Measurements from ENCODE around the gene USP10.

Gene USP10

DNA sequence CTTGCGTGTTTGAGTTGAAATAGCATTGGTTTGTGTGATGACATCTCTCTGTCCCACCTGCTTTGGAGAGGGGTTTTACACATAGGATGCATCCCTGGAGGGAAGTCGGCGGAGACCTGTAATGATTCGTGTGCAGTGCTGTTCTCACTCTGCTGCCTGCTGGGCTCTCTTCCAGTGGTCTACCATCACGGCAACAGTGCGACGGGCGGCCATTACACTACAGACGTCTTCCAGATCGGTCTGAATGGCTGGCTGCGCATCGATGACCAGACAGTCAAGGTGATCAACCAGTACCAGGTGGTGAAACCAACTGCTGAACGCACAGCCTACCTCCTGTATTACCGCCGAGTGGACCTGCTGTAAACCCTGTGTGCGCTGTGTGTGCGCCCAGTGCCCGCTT lies 78.9 kb downstream of the USP10 start:
- DNase-seq: no peak

- no peak for DNase-seq
These were observed 80.3 kb downstream of the USP10 start for GRCh38 chr16:84780063-84780462.

DNA sequence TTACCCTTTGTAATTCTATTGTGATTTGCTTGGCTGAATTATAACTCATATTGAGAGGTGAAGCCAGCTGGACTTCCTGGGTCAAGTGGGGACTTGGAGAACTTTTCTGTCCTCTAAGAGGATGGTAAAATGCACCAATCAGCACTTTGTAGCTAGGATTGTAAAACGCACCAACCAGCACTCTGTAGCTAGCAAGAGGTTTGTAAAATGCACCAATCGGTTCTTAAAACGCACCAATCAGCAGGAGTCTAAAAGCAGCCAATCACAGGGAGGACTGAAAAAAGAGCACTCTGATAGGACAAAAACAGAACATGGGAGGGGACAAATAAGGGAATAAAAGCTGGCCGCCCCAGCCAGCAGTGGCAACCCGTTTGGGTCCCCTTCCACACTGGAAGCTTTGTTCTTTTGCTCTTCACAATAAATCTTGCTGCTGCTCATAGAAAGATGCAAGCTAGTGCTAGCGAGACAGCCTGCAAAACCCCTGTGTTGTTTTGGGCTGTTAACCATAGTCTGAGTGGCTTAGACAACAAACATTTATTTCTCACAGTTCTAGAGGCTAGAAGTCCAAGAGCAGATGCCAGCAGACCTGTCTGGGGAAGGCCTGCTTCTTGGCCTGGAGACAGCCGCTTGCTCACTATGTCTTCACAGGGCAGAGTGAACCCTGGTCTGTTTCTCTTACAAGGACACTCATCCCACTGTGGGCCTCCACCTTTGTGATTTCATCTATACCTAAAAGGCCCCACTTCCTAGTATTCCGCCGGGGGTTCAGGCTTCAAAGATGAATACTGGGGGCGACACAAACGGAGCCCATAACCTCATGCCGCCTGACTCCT lies 81.0 kb downstream of the USP10 start:
- DNase-seq: no peak

DNA sequence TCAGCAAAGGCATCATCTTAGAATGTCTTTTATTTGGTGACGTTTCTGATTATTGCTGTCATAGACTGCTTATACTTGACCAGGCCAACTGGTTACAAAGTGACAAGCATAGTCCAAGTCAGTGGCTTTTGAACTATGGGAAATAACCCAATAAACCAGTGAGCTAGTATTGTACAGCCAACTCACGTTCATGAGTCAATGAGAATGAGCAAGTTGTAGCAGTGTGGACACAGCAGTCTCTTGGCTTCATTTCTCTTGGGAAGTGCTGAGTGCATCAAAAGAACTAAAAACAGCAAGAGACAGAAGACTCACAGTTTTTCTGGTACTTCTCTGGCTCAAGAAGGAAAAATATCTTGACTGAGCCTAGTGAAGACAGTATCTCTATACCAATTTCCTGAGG lies 83.0 kb downstream of the USP10 start:
- no peak for DNase-seq

DNA sequence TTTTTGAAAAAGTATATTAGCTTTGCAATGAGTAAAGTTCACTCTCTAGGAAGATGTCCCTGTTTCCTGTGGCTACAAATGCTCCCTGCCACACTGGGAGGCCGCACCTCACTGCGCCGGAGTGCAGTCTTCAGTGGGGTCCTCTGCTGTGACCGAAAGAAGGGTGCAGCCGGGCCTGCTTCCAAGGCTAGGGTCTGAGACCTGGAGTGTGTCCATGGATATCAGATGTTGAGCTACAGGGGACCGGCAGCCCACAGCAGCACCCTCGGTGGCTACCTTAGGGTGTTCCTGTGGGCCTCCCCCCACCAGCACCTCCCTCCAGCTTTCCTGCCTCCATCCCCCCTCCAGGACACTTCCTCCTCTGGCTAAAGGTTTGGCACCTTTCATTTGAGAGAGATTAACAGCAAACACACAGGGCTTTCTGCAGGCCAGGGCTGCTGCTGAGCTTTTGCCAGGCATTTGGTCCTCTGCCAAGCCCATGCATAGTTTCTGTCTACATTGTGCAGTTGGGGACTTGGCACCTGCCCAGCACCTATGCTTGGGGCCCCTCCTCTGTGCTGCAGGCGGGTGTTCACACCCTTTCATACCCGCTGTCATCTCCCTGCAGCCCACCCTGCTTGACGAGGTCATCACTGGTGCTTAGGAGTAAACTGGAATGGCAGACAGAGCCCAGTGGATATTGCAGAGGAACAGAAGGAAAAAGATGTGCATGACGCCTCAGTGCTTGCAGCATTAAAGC lies 86.2 kb downstream of the USP10 start:
- no peak for DNase-seq

DNA sequence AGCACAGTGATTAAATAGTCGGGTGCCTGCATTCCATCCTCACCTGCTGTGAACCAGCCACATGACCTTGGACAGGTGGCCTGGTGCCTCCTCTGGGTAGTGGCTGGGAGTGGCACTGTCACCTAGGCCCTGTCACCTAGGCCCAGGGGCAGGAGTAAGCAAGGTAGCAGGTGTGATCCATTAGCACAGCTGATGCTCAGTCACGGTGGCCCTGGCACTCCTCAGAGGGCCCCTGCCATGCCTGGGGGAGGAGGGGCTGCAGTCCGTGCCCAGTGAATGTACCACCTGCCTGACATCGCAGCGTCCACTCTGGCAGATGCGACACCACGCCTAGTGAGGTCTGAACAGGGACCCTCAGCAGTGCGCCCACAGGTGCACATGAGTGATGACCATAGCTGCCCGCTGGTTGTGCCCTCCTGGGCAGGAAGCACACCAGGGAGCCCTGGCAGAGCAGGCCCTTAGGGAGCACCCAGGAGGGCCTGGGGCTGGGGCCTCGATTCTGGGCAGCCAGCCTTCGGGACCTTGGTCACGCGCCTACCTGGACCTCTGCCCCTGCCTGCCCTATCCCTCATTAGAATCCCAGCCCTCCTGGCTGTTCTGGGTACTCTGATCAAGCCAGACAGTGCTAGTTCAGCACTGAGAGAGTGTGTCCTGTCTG lies 86.9 kb downstream of the USP10 start:
- DNase-seq: no peak

- no peak for DNase-seq
These were observed 87.4 kb downstream of the USP10 start for GRCh38 chr16:84787263-84787622.

DNA sequence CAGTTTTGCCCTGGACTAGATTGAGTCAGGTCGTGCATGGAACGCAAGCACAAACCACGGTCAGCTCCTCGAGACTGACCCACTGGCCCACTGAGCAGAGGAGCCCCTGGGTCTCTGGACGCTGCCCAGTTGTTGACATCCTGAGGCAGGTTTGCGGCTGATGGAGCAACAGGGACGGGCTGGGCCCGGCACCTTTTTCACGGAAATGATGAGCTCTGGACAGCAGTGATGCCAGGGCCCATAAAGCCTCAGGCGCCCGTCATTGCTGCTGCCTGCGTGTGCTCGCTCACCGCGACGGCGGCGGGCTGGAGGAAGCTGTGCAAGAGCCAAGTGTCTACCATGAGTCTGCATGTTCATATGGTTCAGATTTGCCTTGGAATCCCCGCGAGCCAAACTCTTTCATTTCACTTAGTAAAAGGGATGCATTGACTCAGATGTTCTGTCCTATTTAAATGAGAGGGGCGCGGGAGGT lies 89.2 kb downstream of the USP10 start:
- DNase-seq: no peak

GRCh38 chr16:84789431-84789830 lies 89.6 kb downstream of the USP10 start:
- DNase-seq: no peak

DNA sequence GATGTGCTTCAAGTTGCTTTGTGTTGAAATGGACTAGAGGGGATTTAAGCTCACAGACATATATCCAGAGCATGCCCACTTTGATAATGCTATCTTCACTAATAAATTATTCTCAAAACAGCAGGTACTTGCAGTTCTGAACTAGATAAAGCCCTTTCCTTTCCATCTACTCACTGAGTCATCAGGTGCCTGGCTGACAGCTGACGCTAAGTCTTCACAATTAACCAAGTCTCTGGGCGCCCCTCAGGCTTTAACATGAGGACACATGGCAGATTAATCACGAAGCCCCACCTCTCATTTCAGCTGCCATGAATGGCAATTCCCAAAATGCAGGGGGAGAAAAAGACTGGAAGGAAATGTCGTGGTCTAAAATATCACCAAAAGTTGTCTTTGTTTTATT lies 90.5 kb downstream of the USP10 start:
- DNase-seq: no peak

GRCh38 chr16:84791088-84791487 lies 91.3 kb downstream of the USP10 start:
- no peak for DNase-seq

DNA sequence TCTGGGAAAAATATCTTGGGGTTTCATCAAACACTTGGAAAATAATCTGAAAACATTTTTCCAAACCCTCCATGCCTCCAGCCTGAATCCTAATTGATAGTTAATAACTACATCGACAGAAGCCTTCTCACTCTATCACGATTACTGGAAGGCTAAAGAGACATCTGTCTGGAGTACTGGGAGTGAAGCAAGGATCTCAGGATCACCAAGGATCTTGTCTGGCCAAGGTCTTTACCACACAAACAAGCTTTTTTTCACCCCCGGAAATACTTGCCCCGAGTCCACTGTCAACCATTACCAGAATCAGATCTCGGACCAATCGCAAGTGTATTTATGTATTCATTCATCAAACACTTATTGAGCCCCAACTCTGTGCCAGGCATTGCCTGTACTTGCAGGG lies 91.7 kb downstream of the USP10 start:
- DNase-seq: no peak

GRCh38 chr16:84794186-84794585 lies 94.4 kb downstream of the USP10 start:
- peak; percentile 25 for DNase-seq

- no peak for DNase-seq
These were observed 94.8 kb downstream of the USP10 start for GRCh38 chr16:84794626-84795025.

DNA sequence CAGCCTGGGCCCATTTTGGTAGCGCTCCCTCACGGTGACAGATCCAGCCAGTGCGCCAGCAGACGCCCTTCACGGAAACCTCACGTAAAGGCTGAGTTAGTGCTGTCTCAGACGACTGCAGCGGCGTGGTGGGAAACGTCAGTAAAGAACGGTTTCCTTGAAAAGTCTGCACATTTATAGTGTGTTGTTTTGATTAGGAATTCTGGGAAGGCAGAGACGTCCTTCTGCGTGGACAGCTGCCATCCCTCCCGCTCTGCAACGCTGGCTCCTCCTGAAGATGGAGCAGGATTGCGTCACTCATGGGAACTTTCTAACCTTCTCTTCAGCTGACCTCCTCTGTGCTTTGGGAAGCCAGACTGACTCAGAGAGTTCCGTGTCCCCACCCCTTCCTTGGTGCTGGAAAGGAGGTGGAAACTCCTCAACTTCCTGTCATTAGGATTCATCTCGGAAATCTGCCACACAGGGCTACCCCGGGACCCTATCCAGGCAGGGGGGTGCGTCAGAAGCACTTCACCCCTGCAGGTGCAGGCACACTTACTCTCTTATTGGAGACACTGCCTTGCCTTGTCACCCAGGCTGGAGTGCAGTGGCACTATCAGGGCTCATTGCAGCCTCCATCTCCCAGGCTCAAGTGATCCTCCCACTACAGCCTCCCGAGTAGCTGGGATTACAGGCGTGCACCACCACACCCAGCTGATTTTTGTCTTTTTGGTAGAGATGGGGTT lies 95.7 kb downstream of the USP10 start:
- peak; percentile 17 for DNase-seq

GRCh38 chr16:84800158-84800978 lies 100.6 kb downstream of the USP10 start:
- DNase-seq: no peak

DNA sequence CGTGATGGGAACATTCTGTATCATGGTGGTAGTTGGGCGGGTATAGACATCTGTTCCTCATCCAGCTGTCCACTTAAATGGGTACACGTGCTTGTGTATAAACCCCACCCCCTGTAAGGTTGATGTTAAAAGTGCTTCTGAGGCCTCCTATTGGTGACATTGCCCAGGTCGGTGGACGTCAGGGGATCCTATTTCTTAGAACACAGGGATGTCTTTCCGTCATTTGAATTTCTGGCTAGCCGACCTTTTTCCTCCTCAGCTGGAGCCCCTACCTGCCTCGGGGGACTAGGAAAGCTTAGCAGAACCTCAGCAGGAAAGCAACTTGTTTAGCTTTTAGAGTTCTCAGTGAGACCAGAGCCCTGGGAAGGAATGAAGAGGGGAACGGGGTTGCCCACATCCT lies 103.3 kb downstream of the USP10 start:
- no peak for DNase-seq

DNA sequence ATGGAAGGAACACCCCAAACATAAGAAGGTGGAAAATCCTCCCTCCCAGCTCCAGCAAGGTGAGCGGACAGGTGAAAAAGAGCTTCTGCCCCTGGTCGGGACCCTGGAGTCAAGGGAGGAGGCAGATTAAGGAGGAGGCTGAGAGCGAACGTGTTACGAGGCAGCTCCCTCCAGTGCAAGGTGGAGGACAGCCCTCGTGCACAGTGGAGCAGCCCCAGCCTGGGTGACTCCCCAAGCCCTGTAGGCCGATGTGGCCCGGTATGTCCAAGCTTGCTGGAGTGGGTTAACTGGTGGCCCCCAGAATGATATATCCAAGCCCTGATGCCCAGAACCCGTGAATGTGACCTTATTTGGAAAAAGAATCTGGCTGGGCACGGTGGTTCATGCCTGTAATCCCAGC lies 104.5 kb downstream of the USP10 start:
- DNase-seq: no peak

DNA sequence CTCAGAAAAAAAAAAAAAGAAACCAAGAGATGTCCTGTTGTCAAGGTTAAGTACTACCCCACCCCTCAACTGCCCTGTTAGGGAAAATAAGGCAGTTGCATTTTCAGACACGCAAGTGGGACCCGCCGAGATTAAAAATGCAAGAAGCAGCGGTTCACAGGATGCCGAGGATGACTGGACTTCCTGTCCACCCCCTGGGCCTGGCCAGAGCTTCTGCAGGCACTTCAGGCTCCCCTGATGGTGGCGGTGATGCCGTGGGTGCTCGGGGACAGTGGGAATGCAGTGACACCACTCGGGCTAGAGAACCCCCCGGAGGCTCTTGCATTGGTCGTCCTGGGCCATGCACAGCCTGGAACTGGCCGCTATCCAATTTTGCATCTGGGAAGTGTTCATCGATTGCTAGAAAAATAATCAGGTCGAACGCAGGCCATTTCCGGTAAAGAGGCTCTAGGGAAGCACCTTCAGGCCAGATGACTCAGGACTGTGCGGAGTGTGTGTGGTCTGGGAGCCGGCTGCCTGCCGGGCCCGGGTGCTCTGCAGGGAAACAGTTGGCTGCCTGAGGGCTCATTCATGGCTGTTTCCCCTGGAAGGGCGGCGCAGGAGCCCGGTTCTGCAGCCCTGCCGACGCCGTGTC lies 106.6 kb downstream of the USP10 start:
- DNase-seq: peak; percentile 81

- no peak for DNase-seq
These were observed 107.1 kb downstream of the USP10 start for GRCh38 chr16:84806890-84807258.

DNA sequence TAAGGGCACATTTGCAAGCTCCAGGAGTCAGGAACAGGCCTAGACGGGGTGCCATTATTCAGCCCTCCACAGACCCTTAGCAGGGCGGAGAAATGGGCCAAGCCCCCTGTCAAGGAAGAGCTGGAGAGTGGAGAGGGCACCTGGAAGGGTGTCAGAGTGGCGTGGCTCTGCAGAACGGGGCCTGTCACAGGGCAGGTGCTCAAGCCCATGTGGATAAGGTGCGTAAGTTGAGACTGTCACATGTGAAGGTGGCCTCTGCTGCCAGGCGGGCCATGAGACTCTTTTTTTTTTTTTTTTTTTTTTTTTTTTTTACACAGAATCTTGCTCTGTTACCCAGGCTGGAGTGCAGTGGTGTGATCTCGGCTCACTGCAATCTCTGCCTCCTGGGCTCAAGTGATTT lies 108.0 kb downstream of the USP10 start:
- no peak for DNase-seq

DNA sequence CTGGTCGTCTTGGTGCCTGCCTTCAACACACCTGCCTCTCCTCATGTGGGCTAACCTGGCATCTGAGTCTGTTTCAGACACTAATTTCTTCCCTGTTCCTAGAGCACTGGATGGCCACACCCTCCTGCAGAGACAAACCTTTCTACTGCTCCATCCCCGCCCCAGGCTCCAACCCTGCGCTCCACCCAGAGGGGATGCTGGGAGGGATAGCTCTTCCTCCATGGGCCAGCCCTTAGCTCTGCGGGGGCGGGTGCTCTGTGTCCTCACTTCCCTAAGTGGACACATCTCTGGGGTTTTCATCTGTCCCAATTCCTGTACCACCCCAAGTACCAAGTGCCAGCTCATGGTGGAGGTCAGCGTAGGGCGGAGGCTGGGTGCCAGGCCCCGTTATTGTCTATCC lies 109.0 kb downstream of the USP10 start:
- peak; percentile 91 for DNase-seq

Measured in inflammatory macrophage treated with lipopolysaccharide for 4 hours (primary cell).